ENCODE measurements around the gene NOX4.
"Not testable (repeated sequence)": the region's sequence is repeated elsewhere in the genome, so short reads cannot be mapped to it uniquely, and the experiment has no call there.

NOX4 gene

DNA sequence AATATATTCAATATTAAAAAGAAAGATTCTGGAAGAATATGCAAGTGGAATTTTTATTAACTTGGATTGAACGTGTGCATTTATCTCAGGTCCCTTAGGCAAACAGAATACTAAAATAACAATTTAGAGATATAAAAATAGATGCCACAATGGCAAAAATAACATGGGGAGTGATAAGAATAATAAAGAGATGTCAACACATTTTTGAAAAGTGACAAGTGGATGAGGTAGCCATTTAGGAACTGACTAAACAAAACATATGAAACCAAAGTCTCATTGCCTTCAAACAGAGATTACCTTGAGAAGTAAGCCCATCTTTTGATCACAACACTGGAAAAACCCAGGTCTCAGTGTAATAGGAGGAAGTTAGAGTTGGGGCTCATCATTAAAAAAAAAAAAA lies 112.2 kb downstream of the NOX4 start:
- DNase-seq = not testable (repeated sequence)

GRCh38 chr11:89369356-89369755 lies 121.8 kb downstream of the NOX4 start:
- not testable (repeated sequence) for DNase-seq

DNA sequence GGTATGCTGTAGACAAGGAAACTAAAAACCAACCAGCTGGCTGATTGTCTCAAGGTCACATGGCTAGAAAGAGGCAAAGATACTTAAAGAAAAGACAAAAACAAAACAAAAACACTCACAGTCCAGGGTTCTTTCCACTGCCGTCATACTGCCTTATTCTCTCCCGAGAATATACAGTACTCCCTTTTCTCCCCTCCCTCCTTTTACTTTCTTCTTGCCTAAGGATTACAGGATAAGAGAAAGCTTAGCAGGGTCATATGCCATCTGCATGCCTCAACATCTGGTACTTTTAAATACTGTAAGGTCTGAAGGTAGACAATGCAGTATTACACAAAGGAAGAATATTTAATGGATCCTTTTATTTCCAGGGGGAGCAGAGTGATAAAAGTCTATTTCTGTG lies 126.3 kb downstream of the NOX4 start:
- DNase-seq = not testable (repeated sequence)

DNA sequence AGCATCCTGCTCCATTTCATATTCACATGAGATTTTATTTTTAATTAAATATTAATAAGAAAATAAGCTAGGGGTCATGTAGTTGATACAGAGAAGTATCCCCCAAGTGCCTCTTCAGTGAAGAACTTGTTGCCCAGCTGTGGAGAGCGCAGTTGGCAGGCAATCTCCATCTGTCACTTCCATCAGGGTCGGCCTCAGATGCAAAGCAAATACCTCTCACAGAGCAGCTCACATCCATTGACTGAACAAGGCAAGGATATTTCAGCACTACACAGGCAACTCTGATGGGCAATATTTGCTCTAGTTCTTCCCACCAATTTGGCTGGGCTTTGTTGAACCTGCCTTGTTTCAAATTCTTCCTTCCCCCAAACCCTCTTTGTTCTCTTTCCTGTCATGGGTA lies 129.4 kb downstream of the NOX4 start:
- no peak for DNase-seq

- not testable (repeated sequence) for DNase-seq
These were observed 132.0 kb downstream of the NOX4 start for GRCh38 chr11:89359208-89359607.

DNA sequence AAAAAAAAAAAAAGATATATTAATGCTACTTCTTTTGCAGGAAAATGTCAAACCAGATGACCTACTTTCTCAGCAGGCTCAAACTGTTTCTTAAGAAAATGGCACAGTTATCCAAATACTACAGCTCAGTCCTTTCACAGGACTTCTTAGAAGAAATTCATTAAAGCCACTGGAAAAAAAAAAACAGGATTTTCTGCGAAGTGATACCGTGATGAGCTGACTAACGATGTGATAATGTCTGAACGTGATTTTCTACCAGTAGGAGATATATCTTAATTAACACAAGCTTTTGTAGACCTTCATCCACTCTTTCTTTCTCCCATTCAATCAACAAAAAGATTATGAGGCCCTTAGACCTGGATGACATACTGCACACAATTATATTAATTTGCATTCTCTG lies 132.4 kb downstream of the NOX4 start:
- DNase-seq = no peak

- DNase-seq = no peak
These were observed 135.5 kb downstream of the NOX4 start for GRCh38 chr11:89355646-89356045.

GRCh38 chr11:89354513-89354912 lies 136.7 kb downstream of the NOX4 start:
- not testable (repeated sequence) for DNase-seq

- DNase-seq = no peak
These were observed 144.1 kb downstream of the NOX4 start for GRCh38 chr11:89347071-89347470.

GRCh38 chr11:89346601-89347000 lies 144.6 kb downstream of the NOX4 start:
- DNase-seq = no peak

DNA sequence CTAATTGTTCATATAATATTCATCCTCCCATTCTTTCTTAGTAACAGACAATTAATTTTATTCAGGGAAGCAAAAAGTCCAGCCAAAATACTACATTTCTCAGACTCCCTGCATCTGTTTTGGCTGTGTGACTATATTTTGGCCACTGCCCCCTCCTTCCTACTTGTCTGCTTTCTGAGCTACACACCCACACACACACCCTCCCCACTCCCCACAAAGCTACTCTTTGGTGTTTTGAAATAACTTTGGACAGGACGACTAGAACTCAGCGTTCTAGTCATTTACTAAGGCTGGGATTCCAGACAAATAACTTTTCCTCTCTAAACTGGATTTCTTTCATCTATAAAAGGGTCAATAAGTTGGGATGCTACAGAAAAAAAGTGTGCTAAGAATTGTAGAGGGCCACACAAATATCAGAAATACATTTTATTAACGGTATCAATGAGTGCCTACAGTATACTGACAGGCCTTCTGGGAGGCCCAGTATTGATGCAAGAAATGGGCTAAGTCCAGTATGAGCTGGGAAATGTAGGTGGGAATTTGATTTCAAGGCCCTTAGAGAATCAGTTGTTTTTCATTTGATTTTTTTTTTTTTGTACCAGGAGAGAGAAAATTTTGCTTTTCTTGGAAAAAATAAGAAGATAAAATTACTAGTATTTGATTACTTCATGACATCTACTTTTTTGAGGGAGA lies 148.1 kb downstream of the NOX4 start:
- not testable (repeated sequence) for DNase-seq

DNA sequence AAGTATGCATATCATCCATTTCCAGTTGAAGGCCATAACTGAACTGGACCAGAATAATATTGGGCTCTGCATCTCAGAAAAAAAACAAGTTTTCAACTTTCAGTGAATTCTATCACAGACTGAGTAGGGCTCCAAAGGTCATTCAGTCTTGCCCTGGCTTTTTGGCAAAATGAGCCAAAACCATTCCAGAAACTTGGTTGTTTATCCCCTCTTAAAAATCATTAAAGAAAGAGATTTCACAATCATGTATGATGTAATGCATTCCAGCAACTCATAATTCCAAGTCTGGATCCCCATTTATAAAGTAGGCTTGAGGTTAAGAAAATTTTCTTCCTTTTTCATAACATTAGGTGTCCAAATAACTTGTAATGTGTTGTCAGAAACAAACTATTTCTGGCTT lies 150.7 kb downstream of the NOX4 start:
- not testable (repeated sequence) for DNase-seq

DNA sequence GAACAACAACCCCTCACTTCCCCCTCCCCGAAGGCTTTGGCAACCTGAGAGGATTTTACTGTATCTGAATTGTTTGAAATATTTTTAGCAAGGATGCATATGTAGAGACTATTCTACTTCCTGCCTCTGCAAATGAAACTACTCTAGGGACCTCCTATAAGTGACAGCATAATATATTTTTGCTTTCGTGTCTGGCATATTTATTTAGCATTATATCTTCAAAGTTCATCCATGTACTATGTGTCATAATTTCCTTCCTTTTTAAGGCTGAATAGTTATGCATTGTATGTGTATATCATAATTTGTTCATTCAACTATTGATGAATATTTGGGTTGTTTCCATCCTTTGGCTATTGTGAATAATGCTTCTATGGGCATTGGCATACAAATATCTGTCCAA lies 153.1 kb downstream of the NOX4 start:
- not testable (repeated sequence) for DNase-seq

DNA sequence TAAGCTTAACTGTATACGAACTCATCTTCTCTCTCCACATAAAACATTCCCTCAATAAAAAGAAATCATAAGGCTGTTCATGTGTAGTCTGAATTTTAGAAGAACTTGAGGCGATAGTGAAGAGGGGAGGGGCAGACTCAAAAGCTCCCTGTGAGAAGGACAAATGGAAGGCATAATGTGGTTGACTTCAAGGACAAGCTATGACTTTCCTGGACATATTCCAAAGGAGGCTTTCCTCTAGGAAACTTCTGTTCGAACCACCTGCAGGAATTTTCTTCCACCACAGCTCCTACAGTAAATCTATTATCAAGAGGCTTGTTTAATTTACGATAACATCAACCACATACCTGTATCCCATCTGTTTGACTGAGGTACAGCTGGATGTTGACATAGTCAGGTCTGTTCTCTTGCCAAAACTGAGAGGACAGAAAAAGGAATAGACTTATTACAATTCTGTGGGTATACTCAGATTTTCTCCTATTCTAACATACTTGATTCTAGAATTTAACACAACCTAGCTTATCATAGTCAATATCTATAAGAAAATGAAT lies 154.0 kb downstream of the NOX4 start:
- not testable (repeated sequence) for DNase-seq

DNA sequence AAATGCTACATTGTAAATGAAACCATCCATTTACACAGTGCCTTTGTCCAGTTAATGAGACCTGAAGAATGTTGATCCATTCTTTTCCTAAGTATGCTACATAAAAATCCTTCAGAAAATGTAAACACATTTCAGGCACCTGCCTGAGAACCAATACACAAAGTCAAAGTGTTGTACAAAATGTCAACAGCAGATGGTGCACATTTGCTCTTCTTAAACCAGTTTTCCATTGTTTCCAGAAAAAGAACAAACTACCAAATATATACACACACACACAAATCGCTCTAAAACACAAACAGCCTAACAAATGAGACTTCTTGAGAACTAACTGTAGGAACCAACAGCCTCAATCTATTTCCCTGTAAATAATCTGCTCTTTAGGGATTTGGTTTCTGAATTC lies 157.5 kb downstream of the NOX4 start:
- DNase-seq = not testable (repeated sequence)

- not testable (repeated sequence) for DNase-seq
These were observed 159.2 kb downstream of the NOX4 start for GRCh38 chr11:89331940-89332339.

- no peak for DNase-seq
These were observed 163.3 kb downstream of the NOX4 start for GRCh38 chr11:89327885-89328284.

DNA sequence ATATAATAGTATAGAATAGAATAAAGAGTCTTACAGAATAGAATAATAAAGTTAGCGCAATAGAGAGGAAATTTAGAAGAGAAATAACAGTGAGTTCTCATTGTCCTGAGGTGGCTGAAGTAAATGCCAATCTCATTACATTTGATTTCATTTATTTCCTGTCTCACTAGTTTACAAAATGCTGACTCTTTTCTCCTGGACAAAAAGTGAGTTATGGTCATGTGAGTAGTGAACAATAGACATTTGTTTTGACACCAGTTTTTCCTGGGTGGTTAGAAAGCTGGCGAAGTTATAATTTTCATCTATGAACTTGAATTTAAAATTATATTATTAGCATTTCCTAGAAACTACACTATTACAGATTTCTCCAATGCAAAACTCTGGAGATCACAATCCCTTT lies 169.8 kb downstream of the NOX4 start:
- DNase-seq = no peak

- DNase-seq = not testable (repeated sequence)
These were observed 180.6 kb downstream of the NOX4 start for GRCh38 chr11:89310607-89311006.

DNA sequence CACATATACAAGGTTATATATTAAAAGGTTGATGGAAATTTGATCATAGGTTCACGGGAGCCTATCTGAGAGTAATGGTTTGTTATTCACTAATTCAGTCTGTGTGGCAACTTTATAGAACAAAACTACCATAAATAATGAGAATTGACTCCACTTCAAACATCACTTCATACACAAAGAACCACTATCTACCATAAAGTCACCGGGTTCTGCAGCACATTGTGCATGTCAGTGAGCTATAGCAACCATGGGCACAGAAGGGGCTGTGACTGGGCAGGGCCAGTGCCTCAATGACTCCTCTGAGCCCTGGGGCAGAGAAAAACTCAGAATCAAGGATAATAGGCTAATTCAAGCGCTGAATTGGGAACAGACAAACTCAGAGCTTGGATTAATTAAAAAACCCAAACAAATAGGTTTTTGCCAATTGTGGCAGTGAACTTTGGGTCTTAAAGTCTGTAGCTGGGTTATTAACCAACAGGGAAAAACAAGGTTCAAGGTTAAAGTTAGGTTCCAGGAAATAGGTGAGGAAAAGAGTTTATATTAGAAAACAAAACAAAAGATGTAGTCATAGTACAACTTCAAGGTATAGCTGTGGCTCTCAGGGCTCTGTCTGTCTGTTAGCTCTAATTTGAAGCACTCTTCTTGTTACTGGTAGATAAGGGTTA lies 181.7 kb downstream of the NOX4 start:
- not testable (repeated sequence) for DNase-seq

GRCh38 chr11:89308272-89308671 lies 182.9 kb downstream of the NOX4 start:
- DNase-seq = not testable (repeated sequence)

DNA sequence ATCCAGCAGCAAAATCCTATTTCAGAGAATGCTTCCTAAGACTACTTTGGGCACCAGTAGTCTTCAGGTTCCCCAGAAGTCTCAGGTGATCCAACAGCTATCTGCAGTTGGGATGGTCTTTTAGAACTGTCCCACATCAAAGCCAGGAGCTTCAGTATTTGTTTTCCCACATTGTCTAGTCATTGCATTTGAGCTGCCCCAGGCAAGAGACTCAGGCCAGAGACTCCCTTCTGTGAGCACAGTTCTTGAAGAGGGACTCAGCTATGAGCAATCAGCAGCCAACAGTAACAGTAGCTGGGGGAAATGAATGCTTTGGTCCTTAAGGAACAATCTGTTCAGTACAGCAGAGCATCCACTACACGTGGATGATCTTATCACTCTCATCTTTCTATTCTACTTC lies 188.1 kb downstream of the NOX4 start:
- DNase-seq = not testable (repeated sequence)

GRCh38 chr11:89295023-89295422 lies 196.2 kb downstream of the NOX4 start:
- DNase-seq = not testable (repeated sequence)

- DNase-seq = no peak
These were observed 197.1 kb downstream of the NOX4 start for GRCh38 chr11:89293965-89294679.

Measured in NCI-H187 (cell line).